Brain pericyte (primary cell): ENCODE data around the gene PPP1R1C.

Source experiments
- DNase-seq: peaks from one replicate; pipeline ENCODE4 v3.0.0-alpha.2; 2012; ENCODE audit warnings: low read depth, low spot score

PPP1R1C gene

GRCh38 chr2:182062329-182062972 lies 76.8 kb downstream of the PPP1R1C start:
- no peak for DNase-seq

GRCh38 chr2:182064019-182064778 lies 78.5 kb downstream of the PPP1R1C start:
- no peak for DNase-seq

- peak; percentile 34 for DNase-seq
Measured at GRCh38 chr2:182066400-182067087, 80.9 kb downstream of the PPP1R1C start.

GRCh38 chr2:182067393-182067792 lies 81.7 kb downstream of the PPP1R1C start:
- no peak for DNase-seq

- no peak for DNase-seq
Measured at GRCh38 chr2:182068811-182069210, 83.2 kb downstream of the PPP1R1C start.

- no peak for DNase-seq
Measured at GRCh38 chr2:182069416-182069815, 83.8 kb downstream of the PPP1R1C start.

- DNase-seq, result no peak
Measured at GRCh38 chr2:182069908-182070307, 84.3 kb downstream of the PPP1R1C start.

GRCh38 chr2:182070736-182071135 lies 85.1 kb downstream of the PPP1R1C start:
- no peak for DNase-seq

- DNase-seq, result no peak
Measured at GRCh38 chr2:182072861-182073260, 87.2 kb downstream of the PPP1R1C start.

- no peak for DNase-seq
Measured at GRCh38 chr2:182073613-182074012, 88.0 kb downstream of the PPP1R1C start.

GRCh38 chr2:182077023-182077422 lies 91.4 kb downstream of the PPP1R1C start:
- peak; percentile 29 for DNase-seq

GRCh38 chr2:182077448-182078142 lies 91.9 kb downstream of the PPP1R1C start:
- DNase-seq, result peak; percentile 61

GRCh38 chr2:182078988-182079602 lies 93.4 kb downstream of the PPP1R1C start:
- no peak for DNase-seq

- no peak for DNase-seq
Measured at GRCh38 chr2:182080493-182080892, 94.8 kb downstream of the PPP1R1C start.

GRCh38 chr2:182081602-182082260 lies 96.1 kb downstream of the PPP1R1C start:
- DNase-seq, result no peak

GRCh38 chr2:182088681-182089320 lies 103.1 kb downstream of the PPP1R1C start:
- DNase-seq, result no peak

GRCh38 chr2:182090486-182090885 lies 104.8 kb downstream of the PPP1R1C start:
- no peak for DNase-seq

- no peak for DNase-seq
Measured at GRCh38 chr2:182097571-182098164, 112.0 kb downstream of the PPP1R1C start.

GRCh38 chr2:182098648-182099047 lies 113.0 kb downstream of the PPP1R1C start:
- no peak for DNase-seq

GRCh38 chr2:182101263-182101662 lies 115.6 kb downstream of the PPP1R1C start:
- DNase-seq, result no peak
